ENCODE measurements around the gene PLCZ1. TPM values are rescaled to one million over a fixed set of nuclear protein-coding genes. Genes with fewer than 3 reads are reported as not detected.

The PLCZ1 gene
- total and polyA plus RNA-seq, 4 donors, result 0.42 TPM; not detected in 3

GRCh38 chr12:18721452-18721851, 16.4 kb downstream of the PLCZ1 start:
- Histone ChIP-seq H3K27me3 (ENCODE audit: control insufficient read depth in 4 of 4, insufficient read depth in 4 of 4, low read length in 3 of 4) (no peaks in the 10 kb centered on the region), H3K4me1 (ENCODE audit: control insufficient read depth in 4 of 4, insufficient read depth in 4 of 4, low read length in 3 of 4) (no peaks in the 10 kb centered on the region), H3K27ac (ENCODE audit: low read depth in 1 of 2, low read length in 2 of 2) (no peak overlapping the region), H3K9me3 (ENCODE audit: control insufficient read depth in 4 of 4, low read length in 3 of 4) (no peaks in the 10 kb centered on the region), H3K9ac (ENCODE audit: low read depth in 1 of 2, low read length in 2 of 2) (no peak overlapping the region), H3K4me3 (ENCODE audit: low read depth in 1 of 3, low read length in 3 of 3) (no peak overlapping the region), H3K36me3 (ENCODE audit: control insufficient read depth in 4 of 4, insufficient read depth in 3 of 4, low read depth in 1 of 4, low read length in 3 of 4) (no peaks in the 10 kb centered on the region)
- no peak for DNase-seq (ENCODE audit: low spot score)
- 97% methylated on average over 1 of the region's 1 CpG for WGBS
- TF ChIP-seq RXRA (IDR thresholded peaks at IDR 0.05), result no peak
- TF ChIP-seq TAF1 (conservative IDR thresholded peaks at IDR 0.05), result no peak
- TF ChIP-seq FOXA2 (IDR thresholded peaks at IDR 0.05), result no peak
- no peak for TF ChIP-seq FOXA1 (IDR thresholded peaks at IDR 0.05)
- TF ChIP-seq EGR1 (IDR thresholded peaks at IDR 0.05; ENCODE audit: low read depth in 2 of 2), result no peak
- TF ChIP-seq ZBTB33 (IDR thresholded peaks at IDR 0.05), result no peak
- TF ChIP-seq CTCF (IDR thresholded peaks at IDR 0.05; ENCODE audit: low read depth, low read length, missing input control), result no peak
- TF ChIP-seq MAX (IDR thresholded peaks at IDR 0.05), result no peak
- TF ChIP-seq NR2F2 (IDR thresholded peaks at IDR 0.05), result no peak
- TF ChIP-seq GABPA (IDR thresholded peaks at IDR 0.05 in 1 of 2, conservative IDR thresholded peaks at IDR 0.05 in 1 of 2), result no peak
- no peak for TF ChIP-seq HNF4A (conservative IDR thresholded peaks at IDR 0.05)
- no peak for TF ChIP-seq JUND (IDR thresholded peaks at IDR 0.05)
- TF ChIP-seq ATF3 (IDR thresholded peaks at IDR 0.05), result no peak
- no peak for TF ChIP-seq REST (IDR thresholded peaks at IDR 0.05)
- TF ChIP-seq HNF4G (IDR thresholded peaks at IDR 0.05), result no peak
- no peak for TF ChIP-seq RAD21 (IDR thresholded peaks at IDR 0.05)
- TF ChIP-seq YY1 (IDR thresholded peaks at IDR 0.05), result no peak

- H3K4me3 ChIP-seq (ENCODE audit: low read depth in 1 of 3, low read length in 3 of 3), result no peak overlapping the region
- no peaks in the 10 kb centered on the region for H3K27me3 ChIP-seq (ENCODE audit: control insufficient read depth in 4 of 4, insufficient read depth in 4 of 4, low read length in 3 of 4)
- no peak overlapping the region for H3K9ac ChIP-seq (ENCODE audit: low read depth in 1 of 2, low read length in 2 of 2)
- H3K4me1 ChIP-seq (ENCODE audit: control insufficient read depth in 4 of 4, insufficient read depth in 4 of 4, low read length in 3 of 4), result no peaks in the 10 kb centered on the region
- H3K9me3 ChIP-seq (ENCODE audit: control insufficient read depth in 4 of 4, low read length in 3 of 4), result no peaks in the 10 kb centered on the region
- no peak overlapping the region for H3K27ac ChIP-seq (ENCODE audit: low read depth in 1 of 2, low read length in 2 of 2)
- no peaks in the 10 kb centered on the region for H3K36me3 ChIP-seq (ENCODE audit: control insufficient read depth in 4 of 4, insufficient read depth in 3 of 4, low read depth in 1 of 4, low read length in 3 of 4)
- no peak for DNase-seq (ENCODE audit: low spot score)
- no peak for TF ChIP-seq GABPA (IDR thresholded peaks at IDR 0.05 in 1 of 2, conservative IDR thresholded peaks at IDR 0.05 in 1 of 2)
- no peak for TF ChIP-seq RAD21 (IDR thresholded peaks at IDR 0.05)
- TF ChIP-seq EGR1 (IDR thresholded peaks at IDR 0.05; ENCODE audit: low read depth in 2 of 2), result no peak
- TF ChIP-seq JUND (IDR thresholded peaks at IDR 0.05), result no peak
- TF ChIP-seq RXRA (IDR thresholded peaks at IDR 0.05), result no peak
- TF ChIP-seq HNF4A (conservative IDR thresholded peaks at IDR 0.05), result no peak
- no peak for TF ChIP-seq TAF1 (conservative IDR thresholded peaks at IDR 0.05)
These were observed 17.1 kb downstream of the PLCZ1 start for GRCh38 chr12:18720690-18721089.
